ENCODE measurements around the gene APOD. TPM values are rescaled to one million over a fixed set of nuclear protein-coding genes. Genes with fewer than 3 reads are reported as not detected.

Gene APOD
- total and polyA plus RNA-seq, 10 donors, result 1.9 to 50.5 (median 4.4) TPM

GRCh38 chr3:195535293-195535692, 48.4 kb downstream of the APOD start:
- WGBS, 5 donors, result 88 to 93% (median 91%) methylated on average over 5 of the region's 5 CpGs
- no peak overlapping the region for H3K4me3 ChIP-seq
- DNase-seq, result no peak
- no peak overlapping the region for H3K27ac ChIP-seq
- H3K27me3 ChIP-seq (replicated peaks in 1 of 7), result no peaks in the 10 kb centered on the region
- H3K9me3 ChIP-seq, result no peaks in the 10 kb centered on the region
- TF ChIP-seq POLR2AphosphoS5 (IDR thresholded peaks at IDR 0.05) (no peak), POLR2A (IDR thresholded peaks at IDR 0.05) (no peak), CTCF (IDR thresholded peaks at IDR 0.05 in 8 of 11, conservative IDR thresholded peaks at IDR 0.05 in 3 of 11) (no peak)
- intact Hi-C loops (cut with DNase I; ENCODE audit: low total_unique reads), result no loop called here
- peaks cover 0 to 18% (median 0%) of the 10 kb centered on the region in 6 donors for H3K36me3 ChIP-seq
- peaks cover 18 to 100% (median 86%) of the 10 kb centered on the region in 6 donors for H3K4me1 ChIP-seq

- peaks cover 2 to 90% (median 62%) of the 10 kb centered on the region in 6 donors for H3K4me1 ChIP-seq
- TF ChIP-seq CTCF (IDR thresholded peaks at IDR 0.05 in 8 of 11, conservative IDR thresholded peaks at IDR 0.05 in 3 of 11) (no peak), POLR2AphosphoS5 (IDR thresholded peaks at IDR 0.05) (no peak), POLR2A (IDR thresholded peaks at IDR 0.05) (no peak)
- no peak overlapping the region for H3K27ac ChIP-seq
- H3K9me3 ChIP-seq, result no peaks in the 10 kb centered on the region
- 82 to 91% (median 90%) methylated on average over 7 of the region's 7 CpGs for WGBS, 5 donors
- H3K27me3 ChIP-seq (replicated peaks in 1 of 7), result no peaks in the 10 kb centered on the region
- no peak overlapping the region for H3K4me3 ChIP-seq
- intact Hi-C loops (cut with DNase I; ENCODE audit: low total_unique reads), result no loop called here
- H3K36me3 ChIP-seq, result peaks cover 0 to 38% (median 7%) of the 10 kb centered on the region in 6 donors
- DNase-seq, result no peak
Measured at GRCh38 chr3:195532834-195533233, 50.9 kb downstream of the APOD start.

GRCh38 chr3:195532345-195532744, 51.4 kb downstream of the APOD start:
- no peak for TF ChIP-seq CTCF (IDR thresholded peaks at IDR 0.05 in 8 of 11, conservative IDR thresholded peaks at IDR 0.05 in 3 of 11)
- TF ChIP-seq POLR2A (IDR thresholded peaks at IDR 0.05), result no peak
- no peak for TF ChIP-seq POLR2AphosphoS5 (IDR thresholded peaks at IDR 0.05)
- H3K4me3 ChIP-seq, result no peak overlapping the region
- H3K27ac ChIP-seq, result no peak overlapping the region
- no peaks in the 10 kb centered on the region for H3K9me3 ChIP-seq
- H3K27me3 ChIP-seq (replicated peaks in 1 of 7), result no peaks in the 10 kb centered on the region
- intact Hi-C loops (cut with DNase I; ENCODE audit: low total_unique reads), result no loop called here
- H3K36me3 ChIP-seq, result peaks cover 0 to 43% (median 12%) of the 10 kb centered on the region in 6 donors
- peaks cover 0 to 85% (median 58%) of the 10 kb centered on the region in 6 donors for H3K4me1 ChIP-seq
- 40 to 67% (median 59%) methylated on average over 3 of the region's 3 CpGs for WGBS, 5 donors
- DNase-seq, result no peak

- 86 to 96% (median 94%) methylated on average over 5 of the region's 5 CpGs for WGBS, 5 donors
- intact Hi-C loops (cut with DNase I; ENCODE audit: low total_unique reads), result no loop called here
- no peaks in the 10 kb centered on the region for H3K27me3 ChIP-seq (replicated peaks in 1 of 7)
- DNase-seq, result no peak
- no peaks in the 10 kb centered on the region for H3K9me3 ChIP-seq
- no peak overlapping the region for H3K4me3 ChIP-seq
- H3K36me3 ChIP-seq, result peaks cover 0 to 50% (median 16%) of the 10 kb centered on the region in 6 donors
- H3K4me1 ChIP-seq, result peaks cover 0 to 80% (median 52%) of the 10 kb centered on the region in 6 donors
- no peak overlapping the region for H3K27ac ChIP-seq
- TF ChIP-seq POLR2A (IDR thresholded peaks at IDR 0.05) (no peak), CTCF (IDR thresholded peaks at IDR 0.05 in 8 of 11, conservative IDR thresholded peaks at IDR 0.05 in 3 of 11) (no peak), POLR2AphosphoS5 (IDR thresholded peaks at IDR 0.05) (no peak)
Measured at GRCh38 chr3:195531683-195532082, 52.1 kb downstream of the APOD start.
